Fibroblast of mammary gland (primary cell): ENCODE results near the gene ACADVL.
A peak's percentile ranks its signal among the peaks of the same experiment; 100 is the strongest.

Experiments used
- DNase-seq: peaks from one replicate; pipeline ENCODE4 v3.0.0-alpha.2; 2010; ENCODE audit warnings: low read depth
- H3K4me3 ChIP-seq: 2 replicates; pipeline ENCODE4 v1.5.1; 2011; ENCODE audit warnings: low read depth, mild to moderate bottlenecking, low read length, moderate library complexity; ENCODE audit not compliant: control insufficient read depth
- CTCF ChIP-seq: conservative IDR thresholded peaks from 2 replicates; pipeline ENCODE4 v1.5.1; 2011; ENCODE audit warnings: low read depth, low read length, inconsistent platforms; ENCODE audit not compliant: control insufficient read depth, insufficient read depth

Gene ACADVL

GRCh38 chr17:7235693-7236665 lies 16.2 kb downstream of the ACADVL start:
- H3K4me3 ChIP-seq: no peak overlapping the region
- DNase-seq: peak; percentile 67
- no peak for TF ChIP-seq CTCF

GRCh38 chr17:7236808-7237207 lies 17.1 kb downstream of the ACADVL start:
- no peak for TF ChIP-seq CTCF
- no peak overlapping the region for H3K4me3 ChIP-seq
- no peak for DNase-seq

- no peak for TF ChIP-seq CTCF
- peak overlapping the region; percentile 97 for H3K4me3 ChIP-seq
- DNase-seq: no peak
These were observed 17.6 kb downstream of the ACADVL start for GRCh38 chr17:7237266-7237760.

GRCh38 chr17:7237761-7238419 lies 18.2 kb downstream of the ACADVL start:
- no peak for TF ChIP-seq CTCF
- H3K4me3 ChIP-seq: peak overlapping the region; percentile 97
- DNase-seq: peak; percentile 56

GRCh38 chr17:7238420-7239090 lies 18.8 kb downstream of the ACADVL start:
- no peak for DNase-seq

More at GRCh38 chr17:7238420-7239090, 18.8 kb downstream of the ACADVL start:
- no peak for TF ChIP-seq CTCF
- H3K4me3 ChIP-seq: peak overlapping the region; percentile 97
